K562 (cell line): ENCODE measurements around the gene MANBA. TPM values are rescaled to one million over a fixed set of nuclear protein-coding genes. Genes with fewer than 3 reads are reported as not detected.

Experiments used
- ATAC-seq: fragments of 200-7000 bp; cut with Tn5 transposase; 3 replicates; pipeline ENCODE4 v1.9.1; 2020; ENCODE audit warnings: moderate library complexity
- BruUV-seq: library from RNA; stranded (reverse); fragments of 400-500 nt; replicated peaks from 2 replicates; lab custom pipeline; 2021; lab: Mats Ljungman, UMichigan
- CTCF ChIA-PET: fragments of 300-600 bp; formaldehyde crosslinking; extraction: SDS; loops from one replicate; lab custom pipeline; 2021; ENCODE audit warnings: low intra/inter-chr PET ratio; lab: Yijun Ruan, JAX
- POLR2A ChIA-PET: fragments of 300-600, 350-650 bp; sonication (Branson Sonifier 250); formaldehyde crosslinking; extraction: SDS; loops from one replicate; lab custom pipeline; 2021; ENCODE audit warnings: antibody characterized with exemption, inconsistent platforms; lab: Yijun Ruan, JAX
- DNase-seq, 4 experiments: peaks; one replicate each; pipeline versions ENCODE4 v3.0.0 to v3.0.0-alpha.2; 2011 to 2018; ENCODE audit warnings: low spot score in 3 of 4, mixed read lengths in 3 of 4; ENCODE audit errors: extremely low read depth in 1 of 4
- FAIRE-seq: peaks from 2 replicates; lab custom pipeline; 2011; peaks lifted over from hg19 to GRCh38; lab: Jason Lieb, UNC
- H2AFZ ChIP-seq: 2 replicates; pipeline ENCODE4 v1.6.0; 2011; ENCODE audit warnings: low read depth, low read length, control low read depth, inconsistent platforms
- H3K27ac ChIP-seq: fragments of 200-600 bp; 3 replicates; pipeline ENCODE4 v1.8.0; 2011; ENCODE audit warnings: low read depth, mild to moderate bottlenecking, control low read depth, inconsistent platforms, low read length, moderate library complexity, mixed read lengths; ENCODE audit errors: extremely low read depth
- H3K27me3 ChIP-seq, 2 experiments: fragments of 300-600 bp in 1 of 2; 2 replicates in 1 of 2; 3 replicates in 1 of 2; pipeline versions ENCODE4 v1.6.0 to v1.8.0; 2011; ENCODE audit warnings: inconsistent platforms in 2 of 2, low read length in 2 of 2, mild to moderate bottlenecking in 1 of 2, mixed read lengths in 1 of 2, moderate library complexity in 1 of 2; ENCODE audit not compliant: control insufficient read depth in 2 of 2, insufficient read depth in 2 of 2
- H3K36me3 ChIP-seq: fragments of 300-600 bp; 3 replicates; pipeline ENCODE4 v1.8.0; 2011; ENCODE audit warnings: mild to moderate bottlenecking, low read length, inconsistent platforms; ENCODE audit not compliant: control insufficient read depth, insufficient read depth
- H3K4me1 ChIP-seq, 2 experiments: fragments of 200-600 bp in 1 of 2; replicated peaks in 1 of 2; 2 replicates in 1 of 2; 3 replicates in 1 of 2; pipeline versions ENCODE4 v1.5.1 to v1.8.0; 2011; ENCODE audit warnings: inconsistent platforms in 2 of 2, low read length in 2 of 2, mild to moderate bottlenecking in 1 of 2, mixed read lengths in 1 of 2, moderate library complexity in 1 of 2; ENCODE audit not compliant: control insufficient read depth in 2 of 2, insufficient read depth in 2 of 2
- H3K4me2 ChIP-seq: 2 replicates; pipeline ENCODE4 v1.6.1; 2011; ENCODE audit warnings: low read length, control low read depth, inconsistent platforms, mixed read lengths; ENCODE audit not compliant: insufficient read depth
- H3K4me3 ChIP-seq: fragments of 200-600 bp; sonication (generic), shearing (Covaris generic); 2 replicates; pipeline ENCODE4 v1.5.1; 2016; ENCODE audit warnings: control low read depth, inconsistent platforms
- H3K79me2 ChIP-seq: fragments of 200-600 bp; 3 replicates; pipeline ENCODE4 v1.8.0; 2011; ENCODE audit warnings: low read length, inconsistent platforms; ENCODE audit not compliant: control insufficient read depth, insufficient read depth
- H3K9ac ChIP-seq, 2 experiments: 2 replicates each; pipeline versions ENCODE4 v1.6.0 to v1.6.1; 2011; ENCODE audit warnings: low read depth in 2 of 2, low read length in 2 of 2, control low read depth in 1 of 2, inconsistent platforms in 1 of 2, mild to moderate bottlenecking in 1 of 2, mixed read lengths in 1 of 2; ENCODE audit not compliant: insufficient read depth in 1 of 2
- H3K9me1 ChIP-seq: one replicate; pipeline ENCODE4 v1.6.0; 2011; ENCODE audit warnings: inconsistent platforms, mild to moderate bottlenecking, low read length, moderate library complexity; ENCODE audit not compliant: control insufficient read depth, insufficient read depth
- H3K9me3 ChIP-seq: replicated peaks from 2 replicates; pipeline ENCODE4 v1.5.1; 2011; ENCODE audit warnings: low read depth, low read length, inconsistent platforms; ENCODE audit not compliant: control insufficient read depth, insufficient read depth
- H4K20me1 ChIP-seq: replicated peaks from 2 replicates; pipeline ENCODE4 v1.6.1; 2011; ENCODE audit warnings: low read length, inconsistent platforms, mixed read lengths; ENCODE audit not compliant: control insufficient read depth, insufficient read depth
- ETV6 ChIP-seq, 3 experiments: fragments of 150-350 bp in 1 of 3; sonication (generic) in 1 of 3; formaldehyde crosslinking in 1 of 3; IDR thresholded peaks; 2 replicates each; pipeline versions ENCODE4 v1.6.1 to v1.8.0; 2014 to 2022; ENCODE audit warnings: borderline replicate concordance in 2 of 3, low read depth in 2 of 3, antibody characterized with exemption in 1 of 3, low read length in 1 of 3, mild to moderate bottlenecking in 1 of 3, missing genetic modification reagents in 1 of 3
- NFE2L1 ChIP-seq: fragments of 450-650 bp; IDR thresholded peaks from 2 replicates; pipeline ENCODE4 v1.6.1; 2016; ENCODE audit warnings: missing genetic modification characterization, low read depth, mild to moderate bottlenecking, missing compliant biosample characterization, moderate library complexity, borderline replicate concordance
- POLR2H ChIP-seq: IDR thresholded peaks from 2 replicates; pipeline ENCODE4 v1.6.1; 2016; ENCODE audit warnings: missing genetic modification characterization, low read depth, mild to moderate bottlenecking, control low read depth, missing compliant biosample characterization, moderate library complexity
- WGBS: fragments of 100-300 bp; shearing (Covaris generic); methylation state at CpG from one replicate; pipeline ENCODE4 v1.1.6; 2016; ENCODE audit warnings: low coverage, mixed read lengths; ENCODE audit not compliant: insufficient coverage; ENCODE audit errors: missing lambda C conversion rate; 5-methylcytosine and 5-hydroxymethylcytosine counted together
- in situ Hi-C: fragments of 300-500 bp; cut with MboI; formaldehyde crosslinking; loops from 4 replicates; pipeline ENCODE4 v1.15.0; 2018; ENCODE audit warnings: inconsistent platforms, mixed read lengths
- intact Hi-C: fragments of 100-400 bp; cut with micrococcal nuclease; formaldehyde crosslinking; loops from 2 replicates; pipeline ENCODE4 v1.14.2; 2022
- polyA plus RNA-seq, 8 experiments: library from polyadenylated mRNA; depleted of rRNA in 4 of 8; stranded (reverse) in 5 of 8; unstranded in 3 of 8; fragments of >200 nt; fragmentation: Nextera tagmentation in 2 of 8; fragmentation: Illumina TruSeq in 1 of 8; extraction: Ambion mirVana in 2 of 8; extraction: Trizol in 1 of 8; gene quantifications; 2 replicates each; pipeline versions ENCODE4 v1.2.1 to v1.2.3, GENCODE V29; 2011 to 2014; ENCODE audit warnings: inconsistent platforms in 1 of 8, missing spikeins in 1 of 8
- total RNA-seq, 7 experiments: library from RNA; depleted of rRNA in 6 of 7; stranded (reverse); fragments of >200 nt in 6 of 7; fragmentation: Illumina TruSeq in 2 of 7; extraction: Trizol in 2 of 7; gene quantifications; 2 replicates each; pipeline versions ENCODE4 v1.2.1 to v1.2.3, GENCODE V29; 2011 to 2021; ENCODE audit warnings: low replicate concordance in 1 of 7
- TF ChIP-seq, protein P1 (sequence below), 2 experiments: IDR thresholded peaks; 2 replicates each; pipeline ENCODE4 v1.6.1; 2011; ENCODE audit warnings: borderline replicate concordance in 1 of 2, control low read depth in 1 of 2, low read depth in 1 of 2, low read length in 1 of 2, mild to moderate bottlenecking in 1 of 2, mixed read lengths in 1 of 2, moderate library complexity in 1 of 2; ENCODE audit not compliant: insufficient read depth in 1 of 2, insufficient read length in 1 of 2, poor library complexity in 1 of 2, severe bottlenecking in 1 of 2; ENCODE audit errors: extremely low read depth in 1 of 2

The MANBA gene
- total and polyA plus RNA-seq, 9 of the 15 experiments (the other 6 are each of a cell fraction or from before 2014, with no cell fraction given) = 1.8 to 12.9 (median 7.7) TPM

DNA sequence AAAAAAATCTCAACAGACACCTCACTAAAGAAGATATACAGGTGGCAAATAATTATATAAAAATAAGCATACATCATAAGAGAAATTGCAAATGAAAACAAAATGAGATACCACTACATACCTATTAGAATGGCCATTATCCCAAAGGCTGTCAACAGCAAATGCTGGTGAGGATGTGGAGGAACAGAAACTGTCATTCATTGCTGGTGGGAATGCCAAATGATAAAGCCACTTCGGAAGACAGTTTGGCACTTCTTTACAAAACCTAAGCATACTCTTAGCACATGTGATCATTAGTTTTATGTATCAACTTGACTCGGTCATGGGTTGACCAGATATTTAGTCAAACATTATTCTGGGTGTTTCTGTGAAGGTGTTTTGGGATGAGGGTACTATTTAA lies 13.5 kb upstream of the MANBA start:
- in situ Hi-C loops (no loop called here), intact Hi-C loops (no loop called here)
- whole genome bisulfite sequencing = 18% methylated on average over 2 of the region's 2 CpGs
- no peak overlapping the region for H3K4me3 ChIP-seq
- POLR2A ChIA-PET = no interaction called here
- TF ChIP-seq ETV6 (IDR thresholded peaks at IDR 0.05; ENCODE audit: borderline replicate concordance in 1 of 2, low read depth in 2 of 2, low read length in 1 of 2) (no peak), ETV6 (CRISPR knock-in tag; IDR thresholded peaks at IDR 0.05; ENCODE audit: borderline replicate concordance) (no peak), POLR2H (tag) (no peak), NFE2L1 (tag) (no peak)
- TF ChIP-seq, protein P1, sequence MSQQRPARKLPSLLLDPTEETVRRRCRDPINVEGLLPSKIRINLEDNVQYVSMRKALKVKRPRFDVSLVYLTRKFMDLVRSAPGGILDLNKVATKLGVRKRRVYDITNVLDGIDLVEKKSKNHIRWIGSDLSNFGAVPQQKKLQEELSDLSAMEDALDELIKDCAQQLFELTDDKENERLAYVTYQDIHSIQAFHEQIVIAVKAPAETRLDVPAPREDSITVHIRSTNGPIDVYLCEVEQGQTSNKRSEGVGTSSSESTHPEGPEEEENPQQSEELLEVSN (IDR thresholded peaks at IDR 0.05; ENCODE audit: borderline replicate concordance in 1 of 2, extremely low read depth in 1 of 2, insufficient read depth in 1 of 2, insufficient read length in 1 of 2, low read depth in 1 of 2, low read length in 1 of 2, poor library complexity in 1 of 2, severe bottlenecking in 1 of 2) = no peak
- no peak overlapping the region for H3K4me2 ChIP-seq
- no peaks in the 10 kb centered on the region for H3K79me2 ChIP-seq
- FAIRE-seq = no peak
- no peaks in the 10 kb centered on the region for H3K27me3 ChIP-seq
- H3K27ac ChIP-seq = no peak overlapping the region
- BruUV-seq = no TSS peak
- CTCF ChIA-PET = no interaction called here
- H3K9me3 ChIP-seq = no peaks in the 10 kb centered on the region
- no peak for DNase-seq
- no peak overlapping the region for H2AFZ ChIP-seq
- no peaks in the 10 kb centered on the region for H3K36me3 ChIP-seq
- no peaks in the 10 kb centered on the region for H4K20me1 ChIP-seq
- H3K9ac ChIP-seq = no peak overlapping the region
- peaks cover 7% of the 10 kb centered on the region in 2 experiments; a peak in 2 of 5 replicates for H3K4me1 ChIP-seq
- H3K9me1 ChIP-seq = no peaks in the 10 kb centered on the region
- ATAC-seq = no peak
